Measurements from ENCODE around the gene KCNE2.

The KCNE2 gene

DNA sequence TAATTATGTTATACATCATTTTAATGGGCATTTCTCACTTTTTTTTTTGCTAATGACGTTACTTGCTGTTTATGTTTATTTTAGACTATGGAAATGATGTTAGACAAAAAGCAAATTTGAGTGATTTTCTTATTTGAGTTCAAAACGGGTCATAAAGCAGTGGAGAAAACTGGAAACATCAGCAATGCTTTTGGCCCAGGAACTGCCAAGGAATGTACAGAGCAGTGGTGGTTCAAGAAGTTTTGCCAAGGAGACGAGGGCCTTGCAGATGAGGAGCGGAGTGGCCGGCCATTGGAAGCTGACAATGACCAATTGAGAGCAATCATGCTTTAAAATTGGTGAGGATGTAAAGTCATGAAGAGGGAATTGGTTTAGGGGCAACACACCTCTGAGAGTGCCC, 32.1 kb upstream of the KCNE2 start:
- H4K8ac ChIP-seq (ENCODE audit: low read length), result no peak overlapping the region
- H3K4me3 ChIP-seq (ENCODE audit: insufficient read depth in 1 of 2, low read depth in 1 of 2, low read length in 2 of 2), result no peak overlapping the region
- 85% methylated on average over 5 of the region's 5 CpGs for WGBS
- no peak overlapping the region for H2BK15ac ChIP-seq (ENCODE audit: low read depth, poor library complexity, severe bottlenecking)
- H3K4me1 ChIP-seq (ENCODE audit: control insufficient read depth, insufficient read depth, low read depth, low read length), result peaks cover 13% of the 10 kb centered on the region
- H2AK5ac ChIP-seq (ENCODE audit: low read length, severe bottlenecking), result no peak overlapping the region
- H2AFZ ChIP-seq (ENCODE audit: low read depth, low read length), result no peak overlapping the region
- H3K4ac ChIP-seq (ENCODE audit: low read depth in 1 of 2, low read length in 2 of 2), result no peak overlapping the region
- H3K14ac ChIP-seq (ENCODE audit: low read length in 2 of 2), result no peak overlapping the region
- no peaks in the 10 kb centered on the region for H3K27me3 ChIP-seq (ENCODE audit: control insufficient read depth in 1 of 2, insufficient read depth in 1 of 2, low read length in 2 of 2)
- no peak overlapping the region for H2BK5ac ChIP-seq (ENCODE audit: low read depth, low read length, poor library complexity, severe bottlenecking)
- H2BK12ac ChIP-seq (ENCODE audit: low read length in 2 of 2), result no peak overlapping the region
- no peak overlapping the region for H3K27ac ChIP-seq (ENCODE audit: low read length, poor library complexity, severe bottlenecking)
- H3K36me3 ChIP-seq (ENCODE audit: control insufficient read depth in 1 of 2, insufficient read depth in 2 of 2, low read depth in 1 of 2, low read length in 2 of 2), result no peaks in the 10 kb centered on the region
- H2BK120ac ChIP-seq (ENCODE audit: low read depth, low read length), result no peak overlapping the region
- H3K23ac ChIP-seq (ENCODE audit: low read length in 2 of 2), result no peak overlapping the region
- no peak for DNase-seq
- H3K18ac ChIP-seq (ENCODE audit: low read depth in 1 of 2, low read length in 2 of 2), result no peak overlapping the region
- no peaks in the 10 kb centered on the region for H3K9me3 ChIP-seq (ENCODE audit: control insufficient read depth, low read length)
- H3K9ac ChIP-seq (ENCODE audit: low read length), result no peak overlapping the region
- no peaks in the 10 kb centered on the region for H3K79me1 ChIP-seq (replicated peaks; ENCODE audit: low read length, poor library complexity, severe bottlenecking)
- no peak overlapping the region for H3K4me2 ChIP-seq (ENCODE audit: low read length, poor library complexity, severe bottlenecking)
- no peak overlapping the region for H4K91ac ChIP-seq (ENCODE audit: low read length)

DNA sequence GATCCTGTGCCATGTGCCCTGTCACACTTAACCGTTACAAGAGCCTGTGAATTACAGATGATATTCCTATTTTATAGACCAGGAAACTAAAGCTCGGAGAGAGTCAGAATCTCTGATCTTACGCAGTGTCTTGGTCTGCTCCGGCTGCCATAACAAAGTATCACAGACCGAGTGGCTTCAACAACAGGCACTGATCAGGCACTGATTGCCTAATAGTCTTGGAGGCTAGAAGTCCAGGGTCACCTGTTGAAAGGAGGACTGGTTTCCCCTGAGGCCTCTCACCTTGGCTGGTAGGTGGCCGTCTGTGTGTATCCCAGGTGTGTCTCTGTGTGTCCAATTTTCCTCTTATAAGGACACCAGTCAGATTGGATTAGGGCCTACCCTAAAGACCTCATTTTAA, 31.5 kb upstream of the KCNE2 start:
- no peak overlapping the region for H2AFZ ChIP-seq (ENCODE audit: low read depth, low read length)
- peaks cover 16% of the 10 kb centered on the region for H3K4me1 ChIP-seq (ENCODE audit: control insufficient read depth, insufficient read depth, low read depth, low read length)
- WGBS, result 96% methylated on average over 5 of the region's 6 CpGs
- no peak overlapping the region for H4K8ac ChIP-seq (ENCODE audit: low read length)
- no peaks in the 10 kb centered on the region for H3K79me1 ChIP-seq (replicated peaks; ENCODE audit: low read length, poor library complexity, severe bottlenecking)
- no peak overlapping the region for H3K14ac ChIP-seq (ENCODE audit: low read length in 2 of 2)
- DNase-seq, result no peak
- H3K18ac ChIP-seq (ENCODE audit: low read depth in 1 of 2, low read length in 2 of 2), result no peak overlapping the region
- no peak overlapping the region for H4K91ac ChIP-seq (ENCODE audit: low read length)
- H3K4me2 ChIP-seq (ENCODE audit: low read length, poor library complexity, severe bottlenecking), result no peak overlapping the region
- no peak overlapping the region for H2BK12ac ChIP-seq (ENCODE audit: low read length in 2 of 2)
- H2BK15ac ChIP-seq (ENCODE audit: low read depth, poor library complexity, severe bottlenecking), result no peak overlapping the region
- H3K9me3 ChIP-seq (ENCODE audit: control insufficient read depth, low read length), result no peaks in the 10 kb centered on the region
- H3K9ac ChIP-seq (ENCODE audit: low read length), result no peak overlapping the region
- H3K36me3 ChIP-seq (ENCODE audit: control insufficient read depth in 1 of 2, insufficient read depth in 2 of 2, low read depth in 1 of 2, low read length in 2 of 2), result no peaks in the 10 kb centered on the region
- H3K27ac ChIP-seq (ENCODE audit: low read length, poor library complexity, severe bottlenecking), result no peak overlapping the region
- H3K23ac ChIP-seq (ENCODE audit: low read length in 2 of 2), result no peak overlapping the region
- H3K4ac ChIP-seq (ENCODE audit: low read depth in 1 of 2, low read length in 2 of 2), result no peak overlapping the region
- no peak overlapping the region for H2BK5ac ChIP-seq (ENCODE audit: low read depth, low read length, poor library complexity, severe bottlenecking)
- H3K4me3 ChIP-seq (ENCODE audit: insufficient read depth in 1 of 2, low read depth in 1 of 2, low read length in 2 of 2), result no peak overlapping the region
- H3K27me3 ChIP-seq (ENCODE audit: control insufficient read depth in 1 of 2, insufficient read depth in 1 of 2, low read length in 2 of 2), result no peaks in the 10 kb centered on the region
- peak overlapping the region; percentile 89 for H2AK5ac ChIP-seq (ENCODE audit: low read length, severe bottlenecking)
- H2BK120ac ChIP-seq (ENCODE audit: low read depth, low read length), result no peak overlapping the region

DNA sequence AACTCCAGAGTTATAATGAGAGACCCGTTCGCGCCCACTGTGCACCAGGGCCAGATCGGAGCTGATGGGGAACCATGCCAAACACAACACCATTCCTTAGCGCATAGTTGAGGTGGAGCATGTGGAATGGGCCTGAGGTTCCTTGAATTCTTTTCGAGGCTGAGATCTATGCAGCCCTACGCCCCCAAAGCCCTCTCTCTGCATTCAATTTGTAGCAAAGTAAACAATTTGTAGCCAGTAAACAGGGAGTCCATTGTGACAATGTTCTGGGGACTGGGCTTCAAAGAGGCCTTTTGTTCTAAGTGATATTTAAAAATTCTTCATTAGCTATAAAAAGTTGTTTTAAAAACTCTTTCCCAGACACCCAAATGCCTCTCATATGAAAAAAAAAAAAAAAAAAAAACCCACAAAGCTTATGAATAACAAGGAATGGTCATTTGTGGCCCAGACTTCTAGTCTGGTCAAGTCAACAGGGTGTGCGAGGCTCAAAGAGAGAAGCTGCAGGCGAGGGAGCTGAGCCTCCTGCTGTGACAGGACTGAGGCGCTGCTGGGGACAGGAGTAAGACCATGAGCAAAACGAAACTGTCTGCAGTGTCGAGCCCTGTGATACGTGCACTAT, 30.6 kb upstream of the KCNE2 start:
- H3K4me1 ChIP-seq (ENCODE audit: control insufficient read depth, insufficient read depth, low read depth, low read length), result peaks cover 20% of the 10 kb centered on the region
- H3K27ac ChIP-seq (ENCODE audit: low read length, poor library complexity, severe bottlenecking), result peak overlapping the region; percentile 94
- H4K8ac ChIP-seq (ENCODE audit: low read length), result no peak overlapping the region
- no peaks in the 10 kb centered on the region for H3K79me1 ChIP-seq (replicated peaks; ENCODE audit: low read length, poor library complexity, severe bottlenecking)
- no peaks in the 10 kb centered on the region for H3K36me3 ChIP-seq (ENCODE audit: control insufficient read depth in 1 of 2, insufficient read depth in 2 of 2, low read depth in 1 of 2, low read length in 2 of 2)
- H4K91ac ChIP-seq (ENCODE audit: low read length), result peak overlapping the region; percentile 55
- peak overlapping the region; percentile 98 for H2AK5ac ChIP-seq (ENCODE audit: low read length, severe bottlenecking)
- no peak overlapping the region for H3K4ac ChIP-seq (ENCODE audit: low read depth in 1 of 2, low read length in 2 of 2)
- peak overlapping the region; percentile 9 for H3K4me2 ChIP-seq (ENCODE audit: low read length, poor library complexity, severe bottlenecking)
- no peak overlapping the region for H2BK12ac ChIP-seq (ENCODE audit: low read length in 2 of 2)
- no peak overlapping the region for H3K14ac ChIP-seq (ENCODE audit: low read length in 2 of 2)
- H2BK5ac ChIP-seq (ENCODE audit: low read depth, low read length, poor library complexity, severe bottlenecking), result peak overlapping the region; percentile 48
- H3K18ac ChIP-seq (ENCODE audit: low read depth in 1 of 2, low read length in 2 of 2), result no peak overlapping the region
- no peak overlapping the region for H3K4me3 ChIP-seq (ENCODE audit: insufficient read depth in 1 of 2, low read depth in 1 of 2, low read length in 2 of 2)
- H3K9ac ChIP-seq (ENCODE audit: low read length), result no peak overlapping the region
- H3K9me3 ChIP-seq (ENCODE audit: control insufficient read depth, low read length), result no peaks in the 10 kb centered on the region
- 91% methylated on average over 9 of the region's 13 CpGs for WGBS
- no peaks in the 10 kb centered on the region for H3K27me3 ChIP-seq (ENCODE audit: control insufficient read depth in 1 of 2, insufficient read depth in 1 of 2, low read length in 2 of 2)
- DNase-seq, result no peak
- H2BK15ac ChIP-seq (ENCODE audit: low read depth, poor library complexity, severe bottlenecking), result no peak overlapping the region
- no peak overlapping the region for H2AFZ ChIP-seq (ENCODE audit: low read depth, low read length)
- H3K23ac ChIP-seq (ENCODE audit: low read length in 2 of 2), result no peak overlapping the region
- no peak overlapping the region for H2BK120ac ChIP-seq (ENCODE audit: low read depth, low read length)

DNA sequence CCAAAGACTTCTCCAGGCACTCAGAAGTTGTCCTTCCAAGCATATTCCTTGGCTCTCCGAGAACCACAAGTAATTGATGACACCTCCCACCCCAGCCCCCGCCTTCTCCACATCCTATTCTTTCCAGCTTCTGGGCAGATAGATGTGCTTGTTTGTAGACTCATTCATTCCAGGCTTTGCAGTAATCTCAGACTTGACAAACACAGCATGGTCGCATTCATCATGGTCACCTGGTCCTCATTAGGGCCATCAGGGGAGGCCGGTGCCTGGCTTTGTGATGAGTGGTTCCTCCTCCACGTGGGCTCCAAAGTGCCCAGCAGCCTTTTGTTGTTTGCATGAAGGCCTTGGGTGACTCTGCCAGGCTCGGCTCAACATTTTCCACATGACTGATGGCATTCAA, 28.5 kb upstream of the KCNE2 start:
- Histone ChIP-seq H3K4me3 (ENCODE audit: insufficient read depth in 1 of 2, low read depth in 1 of 2, low read length in 2 of 2) (no peak overlapping the region), H2BK120ac (ENCODE audit: low read depth, low read length) (no peak overlapping the region), H3K27me3 (ENCODE audit: control insufficient read depth in 1 of 2, insufficient read depth in 1 of 2, low read length in 2 of 2) (no peaks in the 10 kb centered on the region), H3K9me3 (ENCODE audit: control insufficient read depth, low read length) (no peaks in the 10 kb centered on the region), H3K4ac (ENCODE audit: low read depth in 1 of 2, low read length in 2 of 2) (no peak overlapping the region), H3K27ac (ENCODE audit: low read length, poor library complexity, severe bottlenecking) (no peak overlapping the region), H2BK5ac (ENCODE audit: low read depth, low read length, poor library complexity, severe bottlenecking) (no peak overlapping the region), H3K23ac (ENCODE audit: low read length in 2 of 2) (no peak overlapping the region), H3K9ac (ENCODE audit: low read length) (no peak overlapping the region), H3K36me3 (ENCODE audit: control insufficient read depth in 1 of 2, insufficient read depth in 2 of 2, low read depth in 1 of 2, low read length in 2 of 2) (no peaks in the 10 kb centered on the region), H4K91ac (ENCODE audit: low read length) (no peak overlapping the region), H3K4me2 (ENCODE audit: low read length, poor library complexity, severe bottlenecking) (no peak overlapping the region), H3K4me1 (ENCODE audit: control insufficient read depth, insufficient read depth, low read depth, low read length) (peaks cover 22% of the 10 kb centered on the region), H2AK5ac (ENCODE audit: low read length, severe bottlenecking) (peak overlapping the region; percentile 64), H3K14ac (ENCODE audit: low read length in 2 of 2) (no peak overlapping the region), H2BK12ac (ENCODE audit: low read length in 2 of 2) (no peak overlapping the region), H4K8ac (ENCODE audit: low read length) (no peak overlapping the region), H3K18ac (ENCODE audit: low read depth in 1 of 2, low read length in 2 of 2) (no peak overlapping the region), H2AFZ (ENCODE audit: low read depth, low read length) (no peak overlapping the region), H3K79me1 (replicated peaks; ENCODE audit: low read length, poor library complexity, severe bottlenecking) (no peaks in the 10 kb centered on the region), H2BK15ac (ENCODE audit: low read depth, poor library complexity, severe bottlenecking) (no peak overlapping the region)
- WGBS, result 79% methylated on average over 6 of the region's 6 CpGs
- peak; percentile 4 for DNase-seq
